ENCODE results near the gene GBP3.

DNA sequence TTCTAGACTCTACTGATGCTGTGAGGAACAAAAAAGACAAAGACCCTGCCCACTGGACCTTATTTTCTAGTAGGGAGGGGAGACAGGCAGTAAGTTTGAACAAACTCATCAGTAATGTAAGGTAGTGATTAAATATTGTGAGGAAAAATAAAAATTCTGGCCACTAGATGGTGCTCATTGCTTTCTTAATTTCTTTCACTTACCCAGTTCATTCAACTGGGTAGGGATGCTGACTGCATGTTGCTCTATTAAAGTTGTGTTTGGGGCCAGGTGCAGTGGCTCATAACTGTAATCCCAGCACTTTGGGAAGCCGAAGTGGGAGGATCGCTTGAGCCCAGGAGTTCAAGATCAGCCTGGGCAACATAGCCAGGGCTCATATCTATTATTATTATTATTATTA, 23.9 kb downstream of the GBP3 start:
- TF ChIP-seq SUZ12 (IDR thresholded peaks at IDR 0.05; ENCODE audit: extremely low read depth, insufficient read depth, insufficient read length) (no peak), ZNF274 (IDR thresholded peaks at IDR 0.05; ENCODE audit: low read depth, low read length) (no peak), YY1 (IDR thresholded peaks at IDR 0.05; ENCODE audit: insufficient read depth, insufficient read length) (no peak)

Data from NT2/D1 (cell line).